ENCODE measurements around the gene NFIA.

Gene NFIA

GRCh38 chr1:61187352-61188086 is 105.2 kb downstream of the NFIA start:
- DNase-seq: no peak

- DNase-seq: no peak
Measured at GRCh38 chr1:61190153-61190552, 107.8 kb downstream of the NFIA start.

DNA sequence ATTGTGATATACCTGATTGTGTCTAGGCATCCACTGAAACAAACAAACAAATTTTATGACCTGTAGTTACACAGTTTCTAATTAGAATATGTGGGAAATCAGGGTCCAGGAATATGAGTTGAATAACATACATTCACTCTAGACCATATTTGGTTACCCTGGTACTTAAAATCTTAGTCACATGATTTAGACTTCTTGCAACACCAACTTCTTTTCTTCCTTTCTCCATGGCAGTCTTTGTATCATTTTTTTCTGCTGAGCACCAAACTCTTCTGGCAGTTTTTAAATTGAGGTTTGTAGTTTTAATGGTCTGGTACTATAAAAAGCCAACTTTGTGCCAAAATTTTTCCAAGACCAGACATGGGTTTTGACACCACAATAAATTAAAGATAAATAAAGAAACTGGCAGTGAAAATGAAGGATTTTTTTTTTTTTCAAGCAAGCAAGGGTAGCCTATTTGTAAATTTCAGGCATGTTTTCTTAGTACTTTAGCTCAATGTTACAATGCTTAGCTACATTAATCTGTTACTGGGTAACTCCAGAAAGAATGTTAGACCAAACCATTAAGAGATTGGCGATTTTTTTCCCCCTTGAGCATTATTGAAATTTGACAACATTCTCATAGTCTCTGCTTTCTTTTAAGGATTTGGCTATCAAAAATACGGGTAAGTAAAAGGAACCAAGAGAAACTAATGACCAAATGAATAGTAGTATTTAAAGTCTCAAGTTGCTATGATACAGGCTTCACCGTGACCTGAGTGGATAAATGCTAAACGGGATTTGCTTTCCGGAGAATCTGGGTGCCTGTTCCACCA is 108.5 kb downstream of the NFIA start:
- DNase-seq: no peak

DNA sequence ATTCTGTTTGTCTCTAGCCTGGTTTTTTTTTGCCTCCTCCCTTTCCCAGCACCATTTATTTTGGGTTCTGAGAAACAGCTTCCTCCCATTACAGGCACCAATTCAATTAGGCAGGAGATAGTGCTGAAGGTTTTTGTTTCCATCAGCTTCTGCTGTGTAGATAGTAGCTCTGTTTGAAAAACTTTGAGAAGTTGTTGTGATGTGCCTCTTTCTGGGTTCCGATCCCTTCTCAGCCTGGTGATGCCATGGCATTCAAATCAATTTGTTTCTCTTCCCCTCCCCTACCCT is 109.0 kb downstream of the NFIA start:
- no peak for DNase-seq

GRCh38 chr1:61192663-61193330 is 110.4 kb downstream of the NFIA start:
- DNase-seq: no peak

- no peak for DNase-seq
Measured at GRCh38 chr1:61193808-61194207, 111.4 kb downstream of the NFIA start.

DNA sequence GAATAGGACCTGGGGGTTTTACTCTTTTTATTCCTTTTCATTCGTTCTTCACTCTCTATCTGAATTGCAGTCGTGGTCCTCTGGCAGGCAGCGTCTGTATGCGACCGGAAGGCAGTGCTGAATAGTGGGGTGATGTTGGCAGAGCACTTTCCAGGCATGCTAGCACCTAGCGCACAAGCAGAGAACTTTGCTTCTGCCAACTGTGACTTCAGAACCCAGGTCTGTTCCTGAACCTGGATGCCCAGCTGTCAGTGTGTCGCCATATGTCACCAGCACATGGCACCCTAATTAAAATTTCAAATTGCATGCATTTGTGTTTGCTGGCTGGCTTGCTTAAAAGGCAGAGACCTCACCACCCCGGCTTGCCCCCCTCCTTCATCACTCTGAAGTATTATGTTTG is 116.2 kb downstream of the NFIA start:
- no peak for DNase-seq

DNA sequence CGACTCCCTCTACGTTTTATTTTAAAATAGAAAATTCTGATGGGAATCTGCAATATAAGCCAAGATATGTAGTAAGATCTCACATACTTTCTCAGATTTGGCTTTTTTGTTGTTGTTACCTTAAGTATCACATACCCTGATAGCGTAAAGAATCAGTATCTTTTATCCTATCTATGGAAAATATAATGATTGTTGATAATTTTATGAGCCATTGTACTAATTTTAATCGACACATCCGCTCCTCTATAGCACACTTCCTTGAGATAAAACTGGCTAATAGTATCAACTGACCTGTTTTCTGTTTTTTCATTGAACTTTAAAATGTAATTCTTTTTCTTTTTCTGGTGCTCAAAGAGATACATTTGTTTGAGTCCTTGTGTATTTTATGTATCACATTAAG is 118.7 kb downstream of the NFIA start:
- DNase-seq: no peak

GRCh38 chr1:61202854-61203598 is 120.7 kb downstream of the NFIA start:
- no peak for DNase-seq

DNA sequence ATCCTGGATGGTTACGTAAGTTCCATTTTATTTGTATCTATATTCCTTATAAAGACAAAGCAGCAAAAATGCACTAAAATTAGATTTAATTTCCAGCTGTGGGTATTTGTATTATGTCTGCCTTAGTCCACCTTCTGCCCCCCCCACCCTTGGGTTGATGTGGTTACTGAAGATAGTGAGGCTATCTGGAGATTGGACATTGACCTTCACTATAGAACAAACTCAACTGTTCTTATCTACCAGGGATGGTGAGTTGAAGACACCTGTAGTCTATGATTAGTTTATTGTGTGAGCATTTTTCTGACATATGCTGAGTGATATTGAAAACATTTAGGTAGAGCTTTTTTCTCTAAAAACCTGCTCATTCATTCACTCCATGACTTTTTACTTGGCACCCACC is 122.2 kb downstream of the NFIA start:
- DNase-seq: no peak

- DNase-seq: no peak
Measured at GRCh38 chr1:61207416-61207815, 125.1 kb downstream of the NFIA start.

DNA sequence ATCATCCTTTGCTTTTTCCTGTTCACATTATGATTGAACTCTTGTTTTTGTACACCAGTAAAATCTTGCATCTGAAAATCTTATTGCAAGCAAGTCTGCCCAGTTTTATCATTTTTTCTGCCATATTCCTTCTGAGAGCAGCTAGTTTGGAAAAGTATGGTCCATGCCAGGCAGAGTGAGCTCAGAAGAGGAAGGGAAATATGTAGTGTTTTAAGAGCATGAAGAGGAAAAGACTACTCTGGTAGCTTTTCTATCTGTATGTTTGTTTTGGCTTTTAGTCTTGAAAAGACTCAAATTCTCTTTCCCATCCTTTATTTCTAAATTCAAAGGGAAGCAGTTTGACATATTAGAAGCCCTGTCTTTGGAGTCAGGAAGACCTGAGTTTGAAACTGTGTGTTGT is 125.8 kb downstream of the NFIA start:
- DNase-seq: no peak

GRCh38 chr1:61208831-61209230 is 126.5 kb downstream of the NFIA start:
- no peak for DNase-seq

DNA sequence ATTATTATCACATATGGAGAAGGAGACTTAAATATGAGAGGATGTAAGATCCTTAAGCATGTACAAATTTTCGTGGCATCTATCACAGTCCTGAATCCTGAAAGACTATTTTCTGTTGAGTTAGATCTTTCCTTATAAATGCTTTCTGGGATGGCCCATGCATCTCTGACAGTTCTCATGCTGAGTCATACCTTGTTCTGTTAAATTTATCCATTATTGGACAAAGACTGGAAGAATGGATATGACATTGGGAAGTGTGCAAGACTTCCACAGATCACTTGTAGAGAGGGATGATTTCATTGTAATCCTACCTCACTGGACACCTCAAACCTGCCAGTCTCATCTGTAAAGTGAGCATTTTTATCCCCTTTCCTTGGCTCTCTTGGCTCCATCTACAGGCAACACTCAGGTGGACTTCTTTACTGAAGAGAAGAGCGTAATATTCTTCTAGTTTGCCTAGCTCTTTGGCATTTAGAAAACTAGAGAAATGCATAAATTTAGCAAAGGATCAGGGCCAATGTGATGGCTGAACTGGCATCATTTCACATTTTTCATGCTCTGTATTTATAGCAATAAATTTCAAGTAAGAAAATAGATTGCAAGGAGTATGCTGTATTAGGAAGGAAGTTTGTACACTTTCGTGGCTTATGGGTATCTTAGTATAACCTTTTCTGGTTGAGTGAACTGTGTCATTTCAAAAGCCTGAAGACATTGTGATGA is 128.2 kb downstream of the NFIA start:
- no peak for DNase-seq

DNA sequence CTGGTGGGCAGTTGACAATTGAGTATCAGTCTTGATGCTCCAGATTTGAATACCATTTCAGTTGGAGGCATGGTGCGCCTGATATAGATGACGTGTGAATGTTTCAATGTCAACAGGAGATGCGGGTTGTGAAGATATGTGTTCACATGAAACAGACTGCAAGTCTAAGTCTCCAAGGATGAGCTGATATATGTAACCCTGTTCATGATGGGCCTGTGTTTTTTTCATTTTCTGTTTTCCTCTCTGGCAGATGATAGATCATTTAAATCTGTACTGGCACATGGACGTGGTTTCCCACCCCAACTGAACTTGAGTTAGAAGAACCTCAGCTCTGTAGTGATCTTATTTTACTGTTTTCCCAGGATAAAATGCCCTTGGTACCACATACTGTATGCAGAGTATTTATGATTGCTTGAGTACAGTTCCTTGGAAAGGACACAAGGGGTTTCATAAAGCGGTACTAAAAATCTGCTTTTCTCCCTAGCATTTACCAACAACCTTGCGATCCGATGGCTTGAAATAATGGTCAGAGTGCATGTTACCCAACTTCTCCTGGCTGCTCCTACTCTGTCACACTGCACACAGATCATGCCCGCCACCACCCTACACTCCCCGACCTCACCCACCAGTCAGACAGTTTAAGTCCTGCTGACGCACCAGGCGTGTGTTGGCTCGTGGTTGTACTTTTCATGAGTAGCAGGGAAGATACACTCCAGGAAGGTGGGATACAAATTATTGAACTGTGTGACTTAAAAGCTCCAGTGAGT is 131.1 kb downstream of the NFIA start:
- no peak for DNase-seq

DNA sequence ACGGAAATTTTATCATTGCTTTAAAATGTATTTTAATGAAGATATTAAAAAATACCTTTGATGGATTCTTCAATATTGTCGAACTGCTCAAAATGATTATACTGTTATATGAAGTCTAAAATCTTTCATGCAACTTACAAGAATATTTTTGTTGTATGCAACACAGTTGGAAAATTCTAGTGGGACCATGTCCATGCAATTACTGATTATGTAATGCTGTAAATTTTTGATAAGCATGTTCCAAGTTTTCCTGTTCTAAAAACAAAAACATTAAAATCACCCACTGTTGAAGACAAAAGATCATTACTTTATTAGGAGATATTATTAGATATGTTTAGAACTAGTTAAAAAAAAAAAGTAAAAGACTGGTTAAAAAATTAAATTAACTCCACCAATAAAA is 132.8 kb downstream of the NFIA start:
- DNase-seq: no peak

GRCh38 chr1:61215676-61216289 is 133.4 kb downstream of the NFIA start:
- DNase-seq: no peak

GRCh38 chr1:61220536-61220935 is 138.2 kb downstream of the NFIA start:
- DNase-seq: no peak

DNA sequence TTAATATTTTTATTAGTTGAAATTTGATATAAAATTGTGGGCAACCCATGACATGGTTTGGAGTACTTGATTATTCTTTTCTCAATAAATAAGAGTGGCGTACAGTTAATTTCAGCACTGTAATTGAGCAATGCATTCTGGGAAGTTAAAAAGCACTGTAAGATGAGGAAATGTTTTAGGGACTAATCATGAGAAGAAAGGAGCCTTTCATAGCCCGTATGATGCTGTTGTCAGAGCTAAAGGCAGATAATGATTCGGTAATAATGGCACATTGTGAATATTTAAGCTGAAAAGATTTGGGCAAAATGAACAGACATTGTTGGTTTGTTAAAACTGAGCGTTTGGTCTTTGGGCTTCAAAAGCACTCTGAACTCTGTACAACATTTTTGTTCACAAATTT is 139.3 kb downstream of the NFIA start:
- DNase-seq: no peak

GRCh38 chr1:61222240-61222639 is 139.9 kb downstream of the NFIA start:
- DNase-seq: no peak

- DNase-seq: no peak
Measured at GRCh38 chr1:61223140-61223539, 140.8 kb downstream of the NFIA start.

DNA sequence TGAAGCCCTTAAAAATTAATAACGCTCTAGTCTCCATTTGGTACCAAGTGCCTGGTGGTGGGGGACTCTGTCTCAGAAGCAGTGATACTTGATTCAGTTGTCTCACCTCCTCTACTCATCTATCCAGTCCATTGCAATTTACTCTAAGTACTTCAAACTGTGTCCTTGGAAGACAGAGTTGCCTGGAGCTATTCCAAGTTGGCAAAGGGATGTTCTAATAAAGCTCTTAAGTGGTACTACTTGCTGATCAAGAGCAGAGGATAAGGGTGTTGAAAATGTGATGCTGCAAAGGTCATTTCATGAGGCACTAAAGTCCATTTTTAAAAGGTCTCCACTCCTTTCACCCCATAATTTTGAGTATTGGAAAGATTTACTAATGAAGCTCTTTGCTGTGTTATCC is 142.2 kb downstream of the NFIA start:
- DNase-seq: no peak

Measured in stimulated activated CD4-positive, alpha-beta T cell treated with anti-CD3 and anti-CD28 coated beads, Interleukin-4, amount 100 ng/mL, for 24 hours (primary cell).